Suprapubic skin (tissue), 4 donors: ENCODE data around the gene PLK5.

Experiments used
- EP300 ChIP-seq: sonication (generic); formaldehyde crosslinking; IDR thresholded peaks from one replicate; pipeline ENCODE4 v1.6.1; 2017; ENCODE audit warnings: antibody characterized with exemption
- POLR2AphosphoS5 ChIP-seq, 3 donors: sonication (generic); formaldehyde crosslinking; IDR thresholded peaks; one replicate each; pipeline ENCODE4 v1.6.1; 2017; ENCODE audit warnings: antibody characterized with exemption in 3 of 3
- TF ChIP-seq, protein P1 (sequence below), 2 donors: fragments of 200-600 bp in 1 of 2; fragments of 450-650 bp in 1 of 2; sonication (generic) in 1 of 2; IDR thresholded peaks; one replicate each; pipeline ENCODE4 v1.5.1; 2016 to 2019; ENCODE audit warnings: antibody characterized with exemption in 2 of 2, mild to moderate bottlenecking in 1 of 2, moderate library complexity in 1 of 2

DNA sequence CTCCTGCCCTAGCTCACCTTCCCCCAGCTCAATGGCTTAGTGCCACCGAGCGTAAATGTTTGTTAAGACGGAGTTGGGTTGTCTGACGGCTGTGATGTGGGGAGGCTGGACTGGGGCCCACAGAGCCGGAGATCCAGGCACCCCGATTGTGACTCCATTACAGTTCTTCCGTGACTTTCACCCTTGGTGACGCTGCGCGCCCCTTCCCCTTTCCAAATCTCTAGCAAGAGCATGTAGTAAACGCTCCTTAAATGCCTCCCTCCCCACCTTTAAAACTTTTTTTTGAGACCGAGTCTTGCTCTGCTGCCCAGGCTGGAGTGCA lies 32.1 kb upstream of the PLK5 start:
- TF ChIP-seq, protein P1, sequence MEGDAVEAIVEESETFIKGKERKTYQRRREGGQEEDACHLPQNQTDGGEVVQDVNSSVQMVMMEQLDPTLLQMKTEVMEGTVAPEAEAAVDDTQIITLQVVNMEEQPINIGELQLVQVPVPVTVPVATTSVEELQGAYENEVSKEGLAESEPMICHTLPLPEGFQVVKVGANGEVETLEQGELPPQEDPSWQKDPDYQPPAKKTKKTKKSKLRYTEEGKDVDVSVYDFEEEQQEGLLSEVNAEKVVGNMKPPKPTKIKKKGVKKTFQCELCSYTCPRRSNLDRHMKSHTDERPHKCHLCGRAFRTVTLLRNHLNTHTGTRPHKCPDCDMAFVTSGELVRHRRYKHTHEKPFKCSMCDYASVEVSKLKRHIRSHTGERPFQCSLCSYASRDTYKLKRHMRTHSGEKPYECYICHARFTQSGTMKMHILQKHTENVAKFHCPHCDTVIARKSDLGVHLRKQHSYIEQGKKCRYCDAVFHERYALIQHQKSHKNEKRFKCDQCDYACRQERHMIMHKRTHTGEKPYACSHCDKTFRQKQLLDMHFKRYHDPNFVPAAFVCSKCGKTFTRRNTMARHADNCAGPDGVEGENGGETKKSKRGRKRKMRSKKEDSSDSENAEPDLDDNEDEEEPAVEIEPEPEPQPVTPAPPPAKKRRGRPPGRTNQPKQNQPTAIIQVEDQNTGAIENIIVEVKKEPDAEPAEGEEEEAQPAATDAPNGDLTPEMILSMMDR (IDR thresholded peaks at IDR 0.05) = no peak
- TF ChIP-seq POLR2AphosphoS5 (IDR thresholded peaks at IDR 0.05) = no peak
- TF ChIP-seq EP300 = no peak
